ENCODE measurements around the gene NELFB.

NELFB gene

DNA sequence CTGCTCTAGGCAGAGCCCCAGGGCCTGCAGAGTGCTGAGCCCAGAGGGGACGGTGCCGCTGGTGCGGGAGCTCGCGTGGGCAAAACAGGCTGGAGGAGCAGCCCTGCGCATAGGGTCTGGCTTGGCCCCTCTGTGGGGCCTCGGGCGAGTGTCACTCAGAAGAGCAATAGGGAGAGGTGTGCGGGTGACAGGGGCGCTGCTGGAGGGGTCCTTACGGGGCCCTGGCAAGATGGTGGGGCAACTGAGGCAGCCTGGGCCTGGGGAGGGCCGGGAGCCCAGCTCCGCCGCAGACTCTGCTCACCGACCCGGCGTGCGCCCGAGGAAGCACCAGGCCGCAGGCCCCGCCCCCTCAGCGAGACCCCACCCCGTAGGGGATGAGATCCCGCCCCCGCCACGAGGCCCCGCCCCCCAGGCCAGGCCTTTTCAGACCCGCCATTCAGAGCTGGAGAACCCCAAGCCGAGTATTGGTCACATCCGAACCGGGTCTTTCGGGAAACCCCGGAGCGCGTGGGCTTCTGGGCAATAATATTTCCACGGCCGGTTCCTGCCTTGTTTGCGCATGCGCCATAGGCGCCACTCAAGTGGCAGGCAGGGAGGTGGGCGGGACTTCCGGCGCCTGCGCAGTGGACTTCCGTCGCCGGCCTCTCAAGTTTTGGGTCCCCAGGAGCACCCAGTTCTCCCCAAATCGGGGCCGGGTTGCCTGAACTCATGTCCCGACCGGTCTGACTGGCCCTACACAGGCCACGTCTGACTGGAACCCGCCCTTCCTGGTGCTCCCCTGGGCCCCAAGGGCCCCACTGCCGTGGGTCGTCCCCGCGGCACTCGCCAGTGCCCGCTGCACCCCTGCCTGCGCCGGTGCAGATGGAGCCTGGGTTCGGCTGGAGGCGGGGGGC lies 31.8 kb upstream of the NELFB start:
- peak; percentile 98 for DNase-seq (ENCODE audit: low read depth)

DNA sequence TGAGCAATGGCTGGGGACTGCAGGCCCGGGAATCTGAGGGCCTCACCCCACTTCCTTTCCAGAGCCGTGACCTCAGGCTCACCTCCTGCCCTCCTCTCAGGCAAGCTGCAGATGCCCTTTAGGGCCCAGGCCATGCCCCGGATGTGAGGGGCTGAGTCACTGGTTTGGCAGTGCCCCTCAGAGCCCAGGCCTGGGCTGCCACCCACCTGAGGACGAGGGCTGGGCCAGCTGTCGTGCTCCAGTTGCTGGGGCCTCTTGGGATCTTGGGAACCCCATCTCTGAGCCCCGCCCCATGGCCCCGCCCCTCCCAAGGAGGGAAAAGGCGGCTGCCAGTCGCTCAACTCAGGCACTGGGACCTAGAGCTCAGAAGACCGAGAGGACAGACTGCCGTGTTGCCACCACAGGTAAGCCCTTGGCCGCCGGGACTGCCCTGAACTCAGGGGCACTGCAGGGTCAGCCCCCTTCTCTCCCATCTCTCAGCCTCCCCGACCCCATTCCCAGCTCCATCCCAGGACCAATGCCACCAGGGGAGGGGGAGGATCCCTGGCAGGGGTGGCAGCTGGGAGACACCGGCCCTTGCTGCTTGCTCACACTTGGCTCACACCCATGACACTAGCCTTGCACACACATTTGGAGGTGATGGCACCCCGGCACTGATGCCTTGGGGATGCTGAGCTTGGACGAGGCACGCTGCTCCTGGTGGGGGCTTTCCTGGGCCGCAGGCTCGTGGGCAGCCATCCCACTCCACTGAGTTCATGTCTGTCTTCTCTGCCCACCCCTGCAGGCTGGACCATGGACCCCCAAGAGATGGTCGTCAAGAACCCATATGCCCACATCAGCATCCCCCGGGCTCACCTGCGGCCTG lies 30.1 kb upstream of the NELFB start, which contains the start of gene CYSRT1:
CYSRT1 (plus strand) TSS at position 345 of the 865 bp plus-strand sequence; CDS start at position 793, 448 bp downstream.
- DNase-seq (ENCODE audit: low read depth) = no peak

DNA sequence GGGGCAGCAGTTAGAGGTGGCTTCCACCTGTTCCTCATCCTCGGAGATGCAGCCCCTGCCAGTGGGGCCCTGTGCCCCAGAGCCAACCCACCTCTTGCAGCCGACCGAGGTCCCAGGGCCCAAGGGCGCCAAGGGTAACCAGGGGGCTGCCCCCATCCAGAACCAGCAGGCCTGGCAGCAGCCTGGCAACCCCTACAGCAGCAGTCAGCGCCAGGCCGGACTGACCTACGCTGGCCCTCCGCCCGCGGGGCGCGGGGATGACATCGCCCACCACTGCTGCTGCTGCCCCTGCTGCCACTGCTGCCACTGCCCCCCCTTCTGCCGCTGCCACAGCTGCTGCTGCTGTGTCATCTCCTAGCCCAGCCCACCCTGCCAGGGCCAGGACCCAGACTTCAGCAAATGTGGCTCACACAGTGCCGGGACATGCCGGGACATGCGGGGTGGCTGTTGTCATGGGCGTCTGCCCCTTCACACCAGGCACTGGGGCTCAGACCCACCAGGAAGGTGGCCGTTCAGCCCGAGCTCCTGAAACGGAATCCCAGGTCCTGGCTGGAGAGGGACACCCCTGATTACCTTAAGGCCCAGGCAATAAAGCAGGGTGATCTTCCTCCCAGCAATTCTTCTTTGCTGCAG lies 29.3 kb upstream of the NELFB start:
- no peak for DNase-seq (ENCODE audit: low read depth)

- no peak for DNase-seq (ENCODE audit: low read depth)
These were observed 28.6 kb upstream of the NELFB start for GRCh38 chr9:137226338-137227053.

DNA sequence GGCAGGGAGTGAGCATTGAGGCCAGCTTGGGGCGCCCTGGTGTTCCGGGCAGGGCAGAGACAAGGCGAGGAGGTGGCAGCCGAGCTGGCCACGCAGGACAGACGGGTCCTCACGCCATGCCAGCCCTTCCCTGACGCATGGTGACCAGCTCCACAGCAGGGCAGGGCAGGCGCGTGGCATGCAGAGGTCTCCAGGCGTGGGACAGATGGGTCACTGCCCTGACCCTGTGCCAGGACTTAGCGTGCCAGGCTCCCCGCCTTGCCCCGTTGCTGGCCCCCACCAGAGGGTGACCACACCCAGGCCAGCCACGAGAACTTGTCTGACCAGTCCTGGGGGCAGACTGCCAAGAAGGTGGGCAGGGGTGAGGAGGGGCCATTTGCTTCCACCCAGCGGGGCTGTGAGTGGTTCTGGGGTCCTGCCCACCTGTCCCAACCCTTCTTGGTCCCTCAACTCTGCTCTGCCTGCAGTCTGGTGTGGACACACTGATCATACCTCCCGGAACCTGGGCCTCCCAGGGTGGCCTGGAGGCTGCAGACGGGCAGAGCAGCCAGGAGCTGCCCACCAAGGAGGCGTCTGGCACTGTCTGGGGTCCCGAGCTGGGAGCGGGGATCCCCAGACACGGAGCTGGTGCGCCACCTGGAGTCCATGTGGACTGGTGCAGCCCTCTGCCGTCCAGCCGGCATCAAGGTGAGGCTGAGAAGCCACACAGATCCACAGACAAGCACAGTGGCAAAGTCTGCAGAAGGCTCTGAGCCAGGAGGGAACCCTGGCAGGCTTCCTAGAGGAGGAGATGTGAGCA lies 27.9 kb upstream of the NELFB start, which contains the start of gene RNF224:
RNF224 (plus strand) TSS at position 449 of the 799 bp plus-strand sequence. CDS start 834 bp downstream, outside the sequence.
- peak; percentile 51 for DNase-seq (ENCODE audit: low read depth)

GRCh38 chr9:137227853-137228505 lies 27.1 kb upstream of the NELFB start:
- no peak for DNase-seq (ENCODE audit: low read depth)

DNA sequence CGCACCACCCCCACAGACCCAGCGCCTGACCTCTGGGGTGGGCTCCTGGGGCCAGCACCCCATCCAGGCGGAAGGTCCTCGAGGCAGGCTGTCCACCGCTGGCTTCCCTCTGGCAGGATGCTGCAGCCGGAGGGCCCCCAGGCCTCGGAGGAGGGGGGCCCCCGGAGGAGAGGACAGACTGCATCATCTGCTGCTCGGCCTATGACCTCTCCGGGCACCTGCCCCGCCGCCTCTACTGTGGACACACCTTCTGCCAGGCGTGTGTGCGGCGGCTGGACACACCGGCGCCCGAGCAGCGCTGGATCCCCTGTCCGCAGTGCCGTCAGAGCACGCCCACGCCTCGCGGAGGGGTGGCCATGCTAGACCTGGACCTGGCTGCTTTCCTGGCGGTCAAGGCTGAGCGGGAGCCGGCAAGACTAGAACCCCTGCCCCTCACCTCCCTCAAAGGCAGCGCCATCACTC lies 26.6 kb upstream of the NELFB start:
- DNase-seq (ENCODE audit: low read depth) = no peak

DNA sequence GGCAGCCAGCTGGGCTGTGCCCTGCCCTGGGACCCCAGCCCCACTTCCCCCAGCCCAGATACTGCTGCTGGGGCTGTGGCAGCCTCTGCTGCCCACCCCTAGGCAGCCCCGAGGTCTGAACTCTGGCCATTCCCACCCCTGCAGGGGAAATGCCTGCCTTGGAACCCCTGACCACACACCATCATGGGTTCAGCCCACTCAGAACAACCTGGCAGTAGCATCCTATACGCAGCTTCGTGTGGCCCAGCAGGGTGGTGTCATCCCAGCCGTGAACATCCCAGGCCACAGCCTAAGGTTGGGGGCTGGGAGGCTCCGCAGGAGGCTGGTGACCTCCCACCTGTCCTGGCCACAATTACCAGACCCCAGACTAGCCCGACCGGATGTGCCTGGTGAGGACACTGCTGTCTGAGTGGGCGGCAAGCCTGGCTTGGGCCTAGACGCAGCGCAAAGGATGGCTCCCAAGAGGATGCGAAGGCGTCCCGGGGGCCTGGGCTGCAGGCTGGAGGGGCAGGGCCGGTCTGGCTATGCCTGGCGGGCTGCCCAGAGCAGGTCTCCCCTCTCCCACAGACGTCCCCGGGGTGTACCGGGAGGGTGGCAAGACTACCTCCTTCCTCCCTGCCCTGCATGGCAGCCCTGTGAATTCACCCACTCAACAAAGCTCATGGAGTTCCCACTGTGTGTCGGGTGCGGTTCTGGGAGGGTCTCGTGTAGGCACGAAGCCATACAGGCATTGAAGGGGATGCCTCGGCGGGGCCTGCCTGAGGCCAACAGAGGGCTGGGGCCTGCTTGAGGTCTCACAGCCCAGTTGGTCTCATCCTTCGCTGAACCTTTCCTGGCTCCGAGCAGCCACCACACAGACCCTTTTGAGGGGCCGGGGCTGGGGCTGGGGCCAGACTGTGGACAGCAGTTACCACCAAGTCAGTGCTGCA lies 25.9 kb upstream of the NELFB start:
- DNase-seq (ENCODE audit: low read depth) = no peak

GRCh38 chr9:137229903-137230704 lies 25.0 kb upstream of the NELFB start:
- DNase-seq (ENCODE audit: low read depth) = no peak

DNA sequence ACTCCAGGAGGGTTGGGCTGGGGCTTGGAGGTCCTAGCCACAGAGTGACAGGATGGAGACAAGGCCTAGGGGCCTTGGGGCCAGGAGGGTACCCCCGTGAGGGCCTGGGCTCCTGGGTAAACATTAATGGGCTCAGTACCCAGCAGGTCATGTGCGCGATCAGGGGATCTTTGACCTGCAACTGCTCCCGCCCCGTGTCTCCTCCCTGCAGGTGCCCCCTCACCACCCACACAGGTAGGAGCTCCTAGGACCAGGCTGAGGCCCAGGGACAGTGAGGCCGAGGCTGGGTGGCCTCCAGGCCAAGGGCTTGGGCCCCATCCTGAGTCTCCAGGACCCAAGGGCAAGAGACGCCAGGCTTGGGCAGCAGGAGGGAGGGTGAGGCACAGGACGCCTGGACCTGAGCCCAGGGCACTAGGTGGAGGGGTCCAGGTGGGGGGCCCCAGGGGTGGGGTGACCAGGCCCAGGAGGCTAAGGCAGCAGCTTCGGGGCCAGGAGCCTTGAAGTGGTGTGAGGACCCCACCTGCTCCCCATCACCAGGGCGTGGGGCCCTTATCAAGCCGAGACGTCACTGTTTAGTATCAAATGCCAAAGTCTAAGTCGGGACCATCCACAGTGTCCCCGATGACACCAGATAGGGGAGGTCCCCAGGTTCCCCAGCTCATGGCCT lies 24.3 kb upstream of the NELFB start, which contains the start of gene SLC34A3:
SLC34A3 (plus strand) TSS at position 197 of the 667 bp plus-strand sequence. CDS start 802 bp downstream, outside the sequence.
- no peak for DNase-seq (ENCODE audit: low read depth)

DNA sequence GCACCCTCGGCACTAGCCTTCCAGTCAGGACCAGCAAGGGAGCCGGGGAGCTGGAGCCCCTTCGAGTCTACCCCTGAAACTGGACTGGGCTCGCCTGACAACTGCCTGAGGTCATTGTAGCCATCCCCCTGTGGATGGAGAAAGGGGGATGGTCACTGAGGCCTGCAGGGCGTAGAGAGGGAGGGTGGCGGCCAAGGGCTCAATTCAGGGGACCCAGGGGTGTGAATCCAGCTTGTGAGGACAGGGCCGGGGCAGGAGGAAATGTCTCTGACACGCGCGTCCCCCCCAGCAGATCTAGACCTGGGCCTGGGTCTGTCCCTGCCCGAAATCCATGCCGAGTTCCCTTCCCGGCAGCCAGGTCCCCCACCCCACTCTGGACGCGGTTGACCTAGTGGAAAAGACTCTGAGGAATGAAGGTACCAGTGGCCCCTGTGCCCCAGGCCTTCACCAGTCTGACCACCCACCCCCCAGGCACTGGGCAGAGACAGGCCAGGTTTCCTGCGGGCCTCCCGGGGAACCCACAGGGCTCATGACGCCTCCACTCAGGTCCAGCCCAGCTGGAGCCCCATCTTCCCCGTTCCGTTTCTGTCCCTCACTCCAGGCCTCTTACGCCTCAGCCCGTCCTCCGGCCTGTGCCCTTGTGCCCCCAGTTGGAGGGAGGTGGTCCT lies 23.6 kb upstream of the NELFB start:
- DNase-seq (ENCODE audit: low read depth) = no peak

DNA sequence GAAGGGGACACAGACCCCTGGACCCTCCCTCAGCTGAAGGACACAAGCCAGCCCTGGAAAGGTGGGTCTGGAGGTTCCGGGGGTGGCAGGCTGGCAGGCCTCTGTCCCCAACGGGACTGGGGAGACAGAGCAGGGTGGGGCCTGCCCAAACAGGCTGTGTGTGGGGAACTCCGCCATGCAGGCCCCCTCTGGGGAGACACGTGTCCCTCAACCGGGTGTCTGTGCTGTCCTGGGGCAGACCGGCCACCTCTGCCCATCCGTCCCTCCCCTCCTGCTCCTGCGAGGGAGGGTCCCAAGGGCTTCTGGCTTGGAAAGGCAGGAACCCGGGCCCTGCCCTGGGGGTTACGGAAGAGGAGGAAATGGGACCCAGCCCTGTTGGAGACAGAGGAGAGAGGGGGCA lies 23.0 kb upstream of the NELFB start:
- DNase-seq (ENCODE audit: low read depth) = no peak

- no peak for DNase-seq (ENCODE audit: low read depth)
These were observed 22.6 kb upstream of the NELFB start for GRCh38 chr9:137232510-137232909.

DNA sequence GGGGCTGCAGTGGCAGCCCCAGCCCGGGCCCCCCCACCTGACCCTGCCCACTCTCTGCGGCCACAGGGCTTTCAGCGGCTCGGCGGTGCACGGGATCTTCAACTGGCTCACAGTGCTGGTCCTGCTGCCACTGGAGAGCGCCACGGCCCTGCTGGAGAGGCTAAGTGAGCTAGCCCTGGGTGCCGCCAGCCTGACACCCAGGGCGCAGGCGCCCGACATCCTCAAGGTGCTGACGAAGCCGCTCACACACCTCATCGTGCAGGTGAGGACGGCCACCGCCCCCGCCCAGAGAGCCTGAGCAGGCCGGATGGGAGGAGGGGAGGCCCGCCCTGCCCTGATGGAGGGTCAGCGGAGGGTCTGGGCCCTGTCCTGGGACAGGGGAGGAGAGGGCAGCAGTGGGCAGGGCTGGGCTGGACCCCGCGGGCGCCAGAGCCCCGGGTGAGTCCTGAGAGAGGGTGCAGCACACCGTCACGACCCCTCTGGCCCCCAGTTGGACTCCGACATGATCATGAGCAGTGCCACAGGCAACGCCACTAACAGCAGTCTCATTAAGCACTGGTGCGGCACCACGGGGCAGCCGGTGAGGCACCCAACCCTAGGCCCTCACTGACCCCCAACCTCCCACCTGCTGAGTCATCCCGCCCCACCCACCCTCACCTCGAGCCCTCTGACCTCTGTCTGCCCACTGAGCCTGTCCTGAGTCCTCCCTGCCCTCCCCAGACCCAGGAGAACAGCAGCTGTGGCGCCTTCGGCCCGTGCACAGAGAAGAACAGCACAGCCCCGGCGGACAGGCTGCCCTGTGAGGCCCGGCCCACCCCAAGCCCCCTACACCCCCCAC lies 21.8 kb upstream of the NELFB start:
- DNase-seq (ENCODE audit: low read depth) = no peak

- DNase-seq (ENCODE audit: low read depth) = no peak
These were observed 21.0 kb upstream of the NELFB start for GRCh38 chr9:137234055-137234697.

Measured in stimulated activated CD8-positive, alpha-beta memory T cell treated with anti-CD3 and anti-CD28 coated beads, Interleukin-15, amount 100 ng/mL, for 24 hours (primary cell).